HepG2 (cell line): ENCODE measurements around the gene MEIS1. TPM values are rescaled to one million over a fixed set of nuclear protein-coding genes. Genes with fewer than 3 reads are reported as not detected.

Source experiments
- ATAC-seq: fragments of 200-7000 bp; cut with Tn5 transposase; 3 replicates; pipeline ENCODE4 v1.9.1; 2020; ENCODE audit warnings: mild to moderate bottlenecking, moderate library complexity
- BruUV-seq: library from RNA; stranded (reverse); fragments of 400-500 nt; replicated peaks from 2 replicates; lab custom pipeline; 2021; lab: Mats Ljungman, UMichigan
- CTCF ChIA-PET: fragments of 300-600 bp; formaldehyde crosslinking; extraction: SDS; loops from one replicate; lab custom pipeline; 2021; ENCODE audit warnings: low total read pairs, inconsistent platforms, low intra/inter-chr PET ratio; lab: Yijun Ruan, JAX
- POLR2A ChIA-PET: fragments of 350-600 bp; sonication (Branson Sonifier 250); formaldehyde crosslinking; loops from one replicate; lab custom pipeline; 2020; ENCODE audit warnings: antibody characterized with exemption, inconsistent platforms; lab: Yijun Ruan, JAX
- DNase-seq: peaks from one replicate; pipeline ENCODE4 v3.0.0-alpha.2; 2015; ENCODE audit warnings: low spot score
- FAIRE-seq: peaks from 3 replicates; lab custom pipeline; 2011; peaks lifted over from hg19 to GRCh38; lab: Jason Lieb, UNC
- H2AFZ ChIP-seq: one replicate; pipeline ENCODE4 v1.6.1; 2011; ENCODE audit warnings: low read length, inconsistent platforms
- H3K27ac ChIP-seq: fragments of 300-600 bp; 3 replicates; pipeline ENCODE4 v1.8.0; 2011; ENCODE audit warnings: mixed run types, mild to moderate bottlenecking, mixed read lengths, low read length, inconsistent platforms; ENCODE audit not compliant: insufficient read depth; ENCODE audit errors: extremely low read length
- H3K27me3 ChIP-seq, 2 experiments: fragments of 200-600 bp in 1 of 2; 2 replicates in 1 of 2; 3 replicates in 1 of 2; pipeline versions ENCODE4 v1.6.0 to v1.8.0; 2011; ENCODE audit warnings: low read length in 2 of 2, mild to moderate bottlenecking in 2 of 2, moderate library complexity in 2 of 2, inconsistent platforms in 1 of 2; ENCODE audit not compliant: insufficient read depth in 2 of 2, control insufficient read depth in 1 of 2
- H3K36me3 ChIP-seq, 2 experiments: fragments of 200-600 bp in 1 of 2; replicated peaks in 1 of 2; 2 replicates in 1 of 2; 3 replicates in 1 of 2; pipeline versions ENCODE4 v1.5.1 to v1.8.0; 2011; ENCODE audit warnings: low read length in 2 of 2, inconsistent platforms in 1 of 2; ENCODE audit not compliant: insufficient read depth in 2 of 2, control insufficient read depth in 1 of 2
- H3K4me1 ChIP-seq: 2 replicates; pipeline ENCODE4 v1.5.1; 2012; ENCODE audit warnings: low read length, inconsistent platforms; ENCODE audit not compliant: insufficient read depth
- H3K4me2 ChIP-seq: 2 replicates; pipeline ENCODE4 v1.6.0; 2011; ENCODE audit warnings: low read depth, low read length, inconsistent platforms
- H3K4me3 ChIP-seq, 3 experiments: fragments of 200-600 bp in 1 of 3; sonication (generic), shearing (Covaris generic) in 1 of 3; replicated peaks in 1 of 3; 2 replicates each; pipeline ENCODE4 v1.5.1; 2011 to 2016; ENCODE audit warnings: low read length in 3 of 3, inconsistent platforms in 2 of 3, low read depth in 2 of 3, mild to moderate bottlenecking in 2 of 3, control low read depth in 1 of 3, mixed read lengths in 1 of 3; ENCODE audit not compliant: insufficient read depth in 1 of 3
- H3K79me2 ChIP-seq: one replicate; pipeline ENCODE4 v1.6.1; 2011; ENCODE audit warnings: low read length, inconsistent platforms; ENCODE audit not compliant: insufficient read depth
- H3K9ac ChIP-seq: 2 replicates; pipeline ENCODE4 v1.6.0; 2011; ENCODE audit warnings: mild to moderate bottlenecking, low read depth, low read length, inconsistent platforms; ENCODE audit not compliant: insufficient read depth
- H3K9me3 ChIP-seq: 2 replicates; pipeline ENCODE4 v1.5.1; 2012; ENCODE audit warnings: mild to moderate bottlenecking, low read length
- H4K20me1 ChIP-seq: 2 replicates; pipeline ENCODE4 v1.6.0; 2011; ENCODE audit warnings: inconsistent platforms, mild to moderate bottlenecking, low read length, moderate library complexity; ENCODE audit not compliant: insufficient read depth
- KDM4B ChIP-seq: sonication (generic); formaldehyde crosslinking; IDR thresholded peaks from 2 replicates; pipeline ENCODE4 v1.4.0; 2020; ENCODE audit warnings: missing genetic modification reagents
- NR2F6 ChIP-seq, 2 experiments: IDR thresholded peaks; 2 replicates each; pipeline ENCODE4 v1.6.1; 2016; ENCODE audit warnings: antibody characterized with exemption in 1 of 2, mild to moderate bottlenecking in 1 of 2
- PRDM10 ChIP-seq: sonication (generic); formaldehyde crosslinking; IDR thresholded peaks from 2 replicates; pipeline ENCODE4 v1.4.0; 2020; ENCODE audit warnings: low read depth, missing genetic modification reagents
- SETDB1 ChIP-seq: sonication (generic); formaldehyde crosslinking; IDR thresholded peaks from 2 replicates; pipeline ENCODE4 v1.5.1; 2020; ENCODE audit warnings: missing genetic modification reagents, mild to moderate bottlenecking, borderline replicate concordance
- SP5 ChIP-seq: IDR thresholded peaks from 2 replicates; pipeline ENCODE4 v1.6.1; 2016; ENCODE audit warnings: low read depth, borderline replicate concordance
- TCF7L2 ChIP-seq: IDR thresholded peaks from 2 replicates; pipeline ENCODE4 v1.6.1; 2011; ENCODE audit warnings: mild to moderate bottlenecking, low read depth, low read length, moderate library complexity
- ZFP37 ChIP-seq: sonication (generic); formaldehyde crosslinking; IDR thresholded peaks from 2 replicates; pipeline ENCODE4 v1.4.0; 2020; ENCODE audit warnings: missing genetic modification reagents, borderline replicate concordance
- ZNF639 ChIP-seq: conservative IDR thresholded peaks from 2 replicates; pipeline ENCODE4 v1.6.1; 2018; ENCODE audit warnings: missing genetic modification reagents
- ZNF777 ChIP-seq: sonication (generic); formaldehyde crosslinking; IDR thresholded peaks from 2 replicates; pipeline ENCODE4 v1.4.0; 2020; ENCODE audit warnings: missing genetic modification reagents
- WGBS: methylation state at CpG from one replicate; pipeline ENCODE4 v1.1.6; 2017; ENCODE audit warnings: low lambda C conversion rate; 5-methylcytosine and 5-hydroxymethylcytosine counted together
- in situ Hi-C: cut with HindIII; loops from 2 replicates; pipeline ENCODE4 v1.10.0; 2017; ENCODE audit warnings: low pct_unique_long_range_greater_than_20kb; ENCODE audit not compliant: extremely low pct_ligation_motif_present
- intact Hi-C: fragments of 100-400 bp; cut with micrococcal nuclease; formaldehyde crosslinking; loops from one replicate; pipeline ENCODE4 v1.10.0; 2022; ENCODE audit not compliant: unreplicated experiment
- polyA plus RNA-seq, 8 experiments: library from polyadenylated mRNA; depleted of rRNA in 3 of 8; stranded (reverse) in 7 of 8; unstranded in 1 of 8; fragments of >200 nt; fragmentation: Illumina TruSeq in 4 of 8; extraction: Trizol in 4 of 8; gene quantifications; 2 replicates each; pipeline versions ENCODE4 v1.2.1 to v1.2.3, GENCODE V29; 2011 to 2016; ENCODE audit warnings: low read depth in 4 of 8, missing spikeins in 1 of 8, mixed read lengths in 1 of 8; ENCODE audit not compliant: insufficient read depth in 1 of 8
- total RNA-seq, 5 experiments: library from RNA; depleted of rRNA; stranded (reverse); fragments of >200 nt; fragmentation: Illumina TruSeq; extraction: Trizol; gene quantifications; 2 replicates each; pipeline ENCODE4 v1.2.3, GENCODE V29; 2016; ENCODE audit warnings: low read depth in 1 of 5
- TF ChIP-seq, protein P1 (sequence below): fragments of 450-650 bp; IDR thresholded peaks from 2 replicates; pipeline ENCODE4 v1.6.1; 2017

The MEIS1 gene
- total and polyA plus RNA-seq, 2 of the 13 experiments (the other 11 are each of a cell fraction or from before 2014, with no cell fraction given): 3.8 to 6.0 TPM

DNA sequence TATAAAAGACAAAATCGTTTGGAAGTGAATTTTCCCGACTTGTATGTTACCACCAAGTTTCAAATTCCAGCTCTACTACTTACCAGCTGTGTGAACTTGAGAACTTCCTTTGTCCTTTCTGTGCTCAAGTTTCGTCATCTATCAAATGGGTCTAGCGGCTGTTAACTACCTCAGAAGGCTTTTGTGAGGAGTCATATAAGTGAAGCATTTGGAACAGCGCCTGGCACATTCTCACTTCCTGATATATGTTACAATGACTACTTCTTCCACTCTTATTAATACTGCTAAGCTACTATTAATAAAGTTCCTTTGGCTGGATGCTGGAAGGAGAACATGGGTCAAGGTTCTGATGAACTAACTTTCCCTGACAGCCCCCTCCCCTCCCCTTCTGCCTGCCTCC, 104.5 kb downstream of the MEIS1 start:
- 75% methylated on average over 5 of the region's 5 CpGs for WGBS
- Histone ChIP-seq H3K36me3 (no peaks in the 10 kb centered on the region), H3K27me3 (no peaks in the 10 kb centered on the region), H3K9ac (no peak overlapping the region), H2AFZ (no peak overlapping the region), H3K79me2 (no peaks in the 10 kb centered on the region), H3K9me3 (no peaks in the 10 kb centered on the region), H3K4me3 (no peak overlapping the region), H3K27ac (no peak overlapping the region), H4K20me1 (no peaks in the 10 kb centered on the region), H3K4me2 (no peak overlapping the region), H3K4me1 (peaks cover 4% of the 10 kb centered on the region; the same call in 1 of the 2 replicates)
- intact Hi-C loops (no loop called here), in situ Hi-C loops (no loop called here)
- BruUV-seq: no TSS peak
- no peak for TF ChIP-seq ZFP37
- TF ChIP-seq SP5 (CRISPR knock-in tag): no peak
- no peak for TF ChIP-seq TCF7L2
- TF ChIP-seq ZNF777 (CRISPR knock-in tag): no peak
- TF ChIP-seq KDM4B (CRISPR knock-in tag): no peak
- TF ChIP-seq NR2F6 (IDR thresholded peaks at IDR 0.05): no peak
- no peak for TF ChIP-seq NR2F6 (CRISPR knock-in tag; IDR thresholded peaks at IDR 0.05)
- TF ChIP-seq, protein P1, sequence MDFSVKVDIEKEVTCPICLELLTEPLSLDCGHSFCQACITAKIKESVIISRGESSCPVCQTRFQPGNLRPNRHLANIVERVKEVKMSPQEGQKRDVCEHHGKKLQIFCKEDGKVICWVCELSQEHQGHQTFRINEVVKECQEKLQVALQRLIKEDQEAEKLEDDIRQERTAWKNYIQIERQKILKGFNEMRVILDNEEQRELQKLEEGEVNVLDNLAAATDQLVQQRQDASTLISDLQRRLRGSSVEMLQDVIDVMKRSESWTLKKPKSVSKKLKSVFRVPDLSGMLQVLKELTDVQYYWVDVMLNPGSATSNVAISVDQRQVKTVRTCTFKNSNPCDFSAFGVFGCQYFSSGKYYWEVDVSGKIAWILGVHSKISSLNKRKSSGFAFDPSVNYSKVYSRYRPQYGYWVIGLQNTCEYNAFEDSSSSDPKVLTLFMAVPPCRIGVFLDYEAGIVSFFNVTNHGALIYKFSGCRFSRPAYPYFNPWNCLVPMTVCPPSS: no peak
- TF ChIP-seq PRDM10 (CRISPR knock-in tag): no peak
- TF ChIP-seq SETDB1 (CRISPR knock-in tag): no peak
- TF ChIP-seq ZNF639 (CRISPR knock-in tag): no peak
- ATAC-seq (no peak), DNase-seq (no peak), FAIRE-seq (no peak)
- ChIA-PET CTCF (no interaction called here), POLR2A (no interaction called here)
